GM19023 (cell line): ENCODE measurements around the gene KCNH6.

ENCODE experiments used
- ATAC-seq: cut with Tn5 transposase; IDR thresholded peaks from one replicate; pipeline ENCODE4 v1.9.1; 2021; ENCODE audit warnings: mild to moderate bottlenecking, moderate library complexity; ENCODE audit not compliant: unreplicated experiment

KCNH6 gene

GRCh38 chr17:63487014-63487339 lies 36.2 kb upstream of the KCNH6 start:
- no peak for ATAC-seq

DNA sequence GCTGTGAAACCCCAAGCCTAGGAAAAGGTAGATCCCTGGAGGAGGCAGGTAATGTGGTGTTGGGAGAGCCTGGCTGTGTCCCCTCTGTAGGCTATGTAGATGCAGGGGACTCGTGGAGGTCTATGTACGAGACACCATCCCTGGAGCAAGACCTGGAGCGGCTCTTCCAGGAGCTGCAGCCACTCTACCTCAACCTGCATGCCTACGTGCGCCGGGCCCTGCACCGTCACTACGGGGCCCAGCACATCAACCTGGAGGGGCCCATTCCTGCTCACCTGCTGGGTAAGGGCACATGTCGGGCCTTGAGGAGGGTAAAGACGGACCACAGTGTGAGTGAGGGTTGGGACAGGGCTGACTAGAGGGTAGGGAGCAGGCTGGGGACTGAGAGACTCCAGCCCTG lies 34.3 kb upstream of the KCNH6 start:
- ATAC-seq, result no peak

DNA sequence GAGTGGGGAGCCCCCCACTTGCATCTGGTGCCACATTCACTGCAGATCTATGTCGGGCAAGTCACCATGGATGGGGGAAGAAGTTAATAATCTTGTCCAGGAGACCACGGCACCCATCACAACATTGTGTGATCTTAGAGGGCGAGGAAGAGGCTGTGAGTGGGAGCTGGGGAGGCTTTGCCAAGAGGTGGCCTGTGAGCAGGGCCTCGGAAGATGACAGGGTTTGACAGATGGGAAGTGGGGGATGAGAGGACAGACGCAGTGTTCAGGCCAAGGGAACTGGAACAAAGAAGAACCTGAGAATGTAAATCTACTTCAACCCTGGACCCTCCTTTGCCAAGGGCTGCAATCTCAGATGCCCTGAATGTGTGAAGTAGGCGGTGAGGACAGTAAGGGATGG lies 33.9 kb upstream of the KCNH6 start:
- no peak for ATAC-seq

DNA sequence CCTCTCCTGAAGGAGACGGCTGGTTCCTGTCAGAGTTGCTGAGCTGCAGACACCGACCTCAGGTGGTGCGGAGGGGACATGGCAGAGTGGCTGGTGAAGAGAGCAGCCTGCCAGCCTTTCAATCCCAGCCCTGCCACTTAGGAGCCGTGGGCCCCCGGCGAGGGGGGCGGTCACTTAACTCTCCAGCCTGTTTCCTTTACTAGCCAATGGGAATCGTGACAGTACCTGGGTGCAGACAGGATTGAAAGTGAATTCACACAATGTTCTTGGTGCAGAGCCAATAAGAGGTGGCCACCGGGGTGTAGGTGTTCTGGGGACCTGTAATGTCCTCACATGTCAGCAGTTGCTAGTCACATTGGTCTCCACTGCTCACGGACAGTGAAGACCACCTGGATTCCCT lies 32.8 kb upstream of the KCNH6 start:
- ATAC-seq, result no peak

DNA sequence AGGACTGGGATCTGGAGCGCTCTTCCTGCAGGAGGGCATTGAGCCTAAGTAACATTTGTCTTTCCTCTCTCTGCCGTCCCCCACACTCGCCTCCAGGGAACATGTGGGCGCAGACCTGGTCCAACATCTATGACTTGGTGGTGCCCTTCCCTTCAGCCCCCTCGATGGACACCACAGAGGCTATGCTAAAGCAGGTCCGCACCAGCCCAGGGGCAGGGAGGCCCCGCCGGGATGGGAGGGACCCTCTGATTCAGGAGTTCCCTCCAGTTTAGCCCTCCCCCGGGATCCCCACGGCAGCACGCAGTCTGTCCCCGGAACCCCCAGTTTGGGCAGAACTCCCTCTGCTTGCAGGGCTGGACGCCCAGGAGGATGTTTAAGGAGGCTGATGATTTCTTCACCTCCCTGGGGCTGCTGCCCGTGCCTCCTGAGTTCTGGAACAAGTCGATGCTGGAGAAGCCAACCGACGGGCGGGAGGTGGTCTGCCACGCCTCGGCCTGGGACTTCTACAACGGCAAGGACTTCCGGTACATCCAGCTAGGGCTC lies 32.2 kb upstream of the KCNH6 start:
- no peak for ATAC-seq

GRCh38 chr17:63491413-63491812 lies 31.7 kb upstream of the KCNH6 start:
- ATAC-seq, result no peak

GRCh38 chr17:63491977-63492618 lies 31.1 kb upstream of the KCNH6 start:
- ATAC-seq, result no peak

DNA sequence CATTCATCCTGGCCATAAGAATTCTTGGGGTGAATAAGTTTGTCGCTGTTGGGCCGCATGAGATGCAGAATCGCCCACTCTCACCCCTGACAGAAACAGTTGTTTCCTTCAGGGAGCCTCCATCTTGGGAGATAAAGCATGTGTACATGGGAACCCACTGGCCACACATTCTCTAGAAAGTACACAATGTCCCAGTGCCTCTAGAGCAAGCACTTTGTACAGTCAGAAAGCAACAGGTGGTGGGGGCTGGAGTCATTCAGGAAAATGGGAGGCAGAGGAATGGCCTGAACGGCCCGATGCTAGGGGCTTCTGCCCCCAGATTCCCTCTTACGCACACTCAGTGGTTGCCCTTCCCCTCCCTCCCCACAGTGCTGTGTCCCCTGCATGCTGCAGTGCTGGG lies 30.2 kb upstream of the KCNH6 start:
- no peak for ATAC-seq

- ATAC-seq, result no peak
These were observed 29.7 kb upstream of the KCNH6 start for GRCh38 chr17:63493411-63493810.

DNA sequence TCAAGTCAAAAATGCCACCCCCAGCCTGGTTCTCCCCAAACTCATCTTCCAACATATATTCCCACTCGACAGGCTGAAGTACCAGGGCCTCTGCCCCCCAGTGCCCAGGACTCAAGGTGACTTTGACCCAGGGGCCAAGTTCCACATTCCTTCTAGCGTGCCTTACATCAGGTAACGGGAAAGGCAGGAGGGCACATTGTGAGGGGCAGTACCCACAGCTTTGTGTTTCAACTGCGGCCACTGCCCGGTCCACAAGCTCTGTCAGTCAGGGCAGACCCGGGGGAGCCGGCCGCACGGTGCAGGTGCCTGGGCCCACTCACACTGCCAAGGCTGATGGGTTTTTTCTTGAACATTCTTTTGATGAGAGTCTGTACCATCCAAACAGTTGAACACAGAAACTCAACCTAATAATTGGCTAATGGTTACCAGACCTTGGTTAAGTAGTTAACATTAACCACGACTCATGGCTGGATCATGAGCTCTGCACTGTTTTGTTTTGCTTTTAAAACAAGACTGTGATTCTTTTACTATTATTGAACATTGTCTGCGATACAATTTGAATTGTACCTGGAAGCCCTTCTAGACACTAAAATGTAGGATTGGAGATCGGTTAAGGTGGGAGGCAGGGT lies 28.7 kb upstream of the KCNH6 start:
- ATAC-seq, result no peak

GRCh38 chr17:63495491-63495890 lies 27.7 kb upstream of the KCNH6 start:
- no peak for ATAC-seq

GRCh38 chr17:63496177-63496576 lies 27.0 kb upstream of the KCNH6 start:
- no peak for ATAC-seq

DNA sequence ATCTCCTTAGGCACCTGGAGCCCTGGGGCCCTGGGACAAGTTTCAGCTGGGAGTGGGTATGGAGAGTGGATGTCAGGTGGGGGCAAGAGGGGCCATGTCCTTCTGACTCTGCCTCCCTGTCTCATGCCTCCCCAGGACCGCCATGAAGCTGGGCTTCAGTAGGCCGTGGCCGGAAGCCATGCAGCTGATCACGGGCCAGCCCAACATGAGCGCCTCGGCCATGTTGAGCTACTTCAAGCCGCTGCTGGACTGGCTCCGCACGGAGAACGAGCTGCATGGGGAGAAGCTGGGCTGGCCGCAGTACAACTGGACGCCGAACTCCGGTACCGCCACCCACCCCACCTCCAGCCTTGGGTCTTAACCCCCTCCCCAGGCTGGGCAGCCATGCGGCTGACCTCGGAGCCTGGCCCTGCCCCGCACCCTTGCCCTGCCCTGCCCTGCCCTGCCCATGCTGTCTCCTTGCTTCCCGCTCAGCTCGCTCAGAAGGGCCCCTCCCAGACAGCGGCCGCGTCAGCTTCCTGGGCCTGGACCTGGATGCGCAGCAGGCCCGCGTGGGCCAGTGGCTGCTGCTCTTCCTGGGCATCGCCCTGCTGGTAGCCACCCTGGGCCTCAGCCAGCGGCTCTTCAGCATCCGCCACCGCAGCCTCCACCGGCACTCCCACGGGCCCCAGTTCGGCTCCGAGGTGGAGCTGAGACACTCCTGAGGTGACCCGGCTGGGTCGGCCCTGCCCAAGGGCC lies 26.3 kb upstream of the KCNH6 start:
- ATAC-seq, result no peak

- ATAC-seq, result no peak
These were observed 25.3 kb upstream of the KCNH6 start for GRCh38 chr17:63497708-63498483.

DNA sequence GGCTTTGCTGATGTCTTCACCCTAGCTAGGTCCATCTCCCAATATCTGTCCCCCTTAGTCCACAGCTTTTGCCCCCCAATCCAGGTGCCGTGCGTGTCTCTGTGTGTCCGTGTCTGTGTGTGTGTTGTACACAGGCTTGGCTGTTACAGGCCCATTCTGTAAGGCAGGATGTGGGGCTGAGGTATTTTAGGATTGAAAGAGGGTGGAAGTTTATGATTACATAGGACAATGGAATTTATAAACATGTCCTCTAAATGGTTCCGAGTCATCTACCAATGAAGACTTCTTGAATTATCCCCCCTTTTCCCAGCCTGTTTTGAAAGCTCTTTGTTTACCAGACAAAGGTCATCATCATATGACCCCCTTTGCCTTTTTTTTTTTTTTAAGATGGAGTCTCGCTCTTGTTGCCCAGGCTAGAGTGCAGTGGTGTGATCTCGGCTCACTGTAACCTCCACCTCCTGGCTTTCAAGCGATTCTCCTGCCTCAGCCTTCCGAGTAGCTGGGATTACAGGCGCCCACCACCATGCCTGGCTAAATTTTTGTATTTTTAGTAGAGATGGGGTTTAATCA lies 24.4 kb upstream of the KCNH6 start:
- no peak for ATAC-seq

- ATAC-seq, result no peak
These were observed 22.4 kb upstream of the KCNH6 start for GRCh38 chr17:63500543-63501390.

DNA sequence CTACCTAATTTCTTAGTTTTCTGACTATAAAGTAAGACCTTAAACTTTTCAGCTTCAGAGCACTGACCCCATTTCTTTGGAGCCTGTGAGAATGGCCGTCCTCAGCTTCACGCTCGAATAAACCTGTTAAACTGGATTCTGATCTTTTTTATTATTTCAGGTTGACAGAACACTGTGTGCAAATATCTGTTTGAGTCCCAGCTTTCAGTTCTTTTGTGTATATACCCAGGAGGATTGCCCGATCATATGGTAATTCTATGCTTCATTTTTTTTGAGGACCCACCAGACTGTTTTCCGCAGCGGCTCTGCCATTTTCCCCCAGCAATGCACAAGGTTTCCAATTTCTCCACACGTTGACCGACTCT lies 19.8 kb upstream of the KCNH6 start:
- no peak for ATAC-seq

- ATAC-seq, result no peak
These were observed 18.9 kb upstream of the KCNH6 start for GRCh38 chr17:63504261-63504660.

DNA sequence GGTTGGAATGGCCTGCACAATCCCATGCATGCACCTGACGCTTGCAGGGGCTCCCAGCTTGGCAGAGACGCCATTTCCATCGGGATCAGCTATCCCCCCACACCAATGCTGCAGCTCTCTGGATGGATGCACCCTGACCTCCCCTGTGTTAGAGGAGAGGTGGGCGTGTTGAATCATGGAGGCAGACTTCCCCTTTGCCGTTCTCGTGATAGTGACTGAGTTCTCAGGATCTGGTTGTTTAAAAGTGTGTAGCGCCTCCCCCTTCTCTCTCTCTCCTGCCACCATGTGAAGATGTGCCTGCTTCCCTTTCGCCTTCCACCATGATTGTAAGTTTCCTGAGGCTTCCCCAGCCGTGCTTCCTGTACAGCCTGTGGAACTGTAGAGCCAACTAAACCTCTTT lies 17.8 kb upstream of the KCNH6 start:
- no peak for ATAC-seq

- ATAC-seq, result no peak
These were observed 16.5 kb upstream of the KCNH6 start for GRCh38 chr17:63506627-63507026.
